GM19467 (cell line): ENCODE data around the gene SUN5.
"Not testable (repeated sequence)": the region's sequence is repeated elsewhere in the genome, so short reads cannot be mapped to it uniquely, and the experiment has no call there.

Experiments used
- ATAC-seq: cut with Tn5 transposase; IDR thresholded peaks from one replicate; pipeline ENCODE4 v1.9.1; 2021; ENCODE audit warnings: mild to moderate bottlenecking, moderate library complexity; ENCODE audit not compliant: unreplicated experiment

Gene SUN5

DNA sequence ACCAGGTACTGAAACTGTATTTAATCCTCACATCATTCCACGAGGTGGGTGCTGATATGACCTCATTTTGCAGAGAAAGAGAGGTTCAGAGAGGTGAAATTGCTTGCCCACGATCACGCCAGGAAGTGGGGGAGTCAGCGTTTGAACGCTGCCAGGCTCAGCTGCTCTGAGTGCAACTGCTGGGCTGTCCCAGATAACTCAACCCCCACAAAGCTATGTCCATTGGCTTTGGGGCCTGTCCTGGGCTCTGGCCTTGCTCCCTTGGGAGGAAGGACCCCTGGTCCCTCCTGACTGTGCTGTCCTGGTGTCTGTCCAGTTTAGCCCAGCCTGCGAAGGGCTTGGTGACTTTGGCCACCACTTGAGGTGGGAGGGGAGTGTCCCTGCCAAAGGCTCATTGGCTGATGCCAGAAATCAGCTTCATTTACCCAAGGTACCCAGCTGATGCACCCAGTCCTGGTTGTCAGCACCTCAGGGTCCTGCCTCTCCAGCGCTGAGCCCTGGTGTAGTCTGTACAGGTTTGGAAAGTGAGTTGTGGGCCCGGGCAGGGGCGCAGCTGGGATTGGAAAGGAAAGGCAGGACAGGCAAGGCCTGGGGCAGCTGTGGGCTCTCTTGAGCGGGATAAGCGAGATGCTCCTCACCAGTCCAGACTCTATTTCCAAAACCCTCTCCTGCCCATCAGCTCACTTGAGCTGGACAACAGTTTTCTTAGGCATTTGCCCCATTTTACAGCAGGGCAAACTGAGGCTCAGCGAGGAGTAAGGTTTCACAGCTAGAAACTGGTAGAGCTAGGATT lies 38.5 kb downstream of the SUN5 start:
- ATAC-seq, result no peak

DNA sequence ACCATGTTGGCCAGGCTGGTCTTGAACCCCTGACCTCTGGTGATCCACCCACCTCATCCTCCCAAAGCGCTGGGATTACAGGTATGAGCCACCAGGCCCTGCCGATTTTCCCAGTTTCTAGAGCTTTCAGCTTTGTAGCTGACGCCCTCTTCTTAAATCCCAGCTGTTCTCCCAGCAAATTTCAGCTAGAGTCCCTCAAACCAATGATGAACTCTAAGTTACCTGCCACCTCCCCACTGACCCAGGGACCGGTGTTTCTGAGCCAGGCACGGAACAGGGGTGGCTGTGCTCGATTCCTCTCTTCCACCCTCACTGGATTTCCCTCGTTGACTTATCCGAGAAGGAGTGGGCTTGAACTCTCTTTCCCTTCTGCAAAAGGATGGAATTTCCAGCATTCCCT lies 39.1 kb downstream of the SUN5 start:
- ATAC-seq, result no peak

DNA sequence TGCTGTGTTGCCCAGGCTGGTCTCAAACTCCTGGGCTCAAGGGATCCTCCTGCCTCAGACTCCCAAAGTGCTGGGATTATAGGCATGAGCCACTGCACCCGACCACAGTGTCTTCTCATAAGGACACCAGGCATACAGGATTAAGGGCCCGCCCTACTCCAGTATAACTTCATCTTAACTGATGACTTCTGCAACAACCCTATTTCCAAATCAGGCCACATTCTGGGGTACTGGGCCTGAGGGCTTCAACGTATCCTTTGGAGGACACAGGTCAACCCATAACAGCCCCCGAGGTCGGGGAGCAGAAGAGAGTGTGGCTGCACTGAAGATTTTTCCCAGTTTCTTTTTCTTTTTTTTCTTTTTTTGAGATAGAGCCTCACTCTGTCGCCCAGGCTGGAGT lies 39.7 kb downstream of the SUN5 start:
- no peak for ATAC-seq

DNA sequence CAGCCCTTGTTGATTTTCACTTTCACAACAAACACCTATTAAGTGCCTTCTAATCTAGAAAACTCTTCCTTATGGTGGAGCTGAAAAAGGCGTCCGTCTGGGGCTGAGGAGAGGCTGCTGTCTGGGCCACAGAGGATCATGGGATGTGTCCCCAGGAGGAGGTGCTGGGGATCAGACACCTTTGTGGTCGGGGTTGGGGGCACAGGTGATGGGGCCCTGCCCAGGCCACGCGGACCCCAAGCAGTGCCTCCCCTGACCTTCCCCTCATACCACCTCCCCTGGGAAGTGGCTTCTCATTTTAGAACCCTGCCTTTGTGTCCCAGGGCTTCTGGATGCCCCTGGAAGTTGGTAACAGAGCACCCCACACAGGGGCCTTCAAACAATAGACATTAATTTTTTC lies 41.1 kb downstream of the SUN5 start:
- ATAC-seq, result no peak

DNA sequence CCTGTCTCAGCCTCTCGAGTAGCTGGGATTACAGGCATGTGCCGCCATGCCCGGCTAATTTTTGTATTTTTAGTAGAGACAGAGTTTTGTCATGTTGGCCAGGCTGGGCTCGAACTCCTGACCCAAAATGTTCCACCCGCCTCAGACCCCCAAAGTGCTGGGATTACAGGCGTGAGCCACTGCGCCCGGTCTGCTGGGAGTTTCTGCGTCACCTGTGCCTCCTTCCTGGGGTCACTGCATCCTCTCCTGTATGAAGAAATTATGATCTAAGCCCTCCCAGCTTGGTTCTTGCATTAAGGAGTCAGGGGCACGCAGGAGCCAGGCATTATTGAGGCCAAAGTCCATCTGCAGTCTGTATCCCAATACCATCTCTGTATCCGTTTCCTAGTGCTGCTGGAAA lies 41.6 kb downstream of the SUN5 start:
- not testable (repeated sequence) for ATAC-seq

DNA sequence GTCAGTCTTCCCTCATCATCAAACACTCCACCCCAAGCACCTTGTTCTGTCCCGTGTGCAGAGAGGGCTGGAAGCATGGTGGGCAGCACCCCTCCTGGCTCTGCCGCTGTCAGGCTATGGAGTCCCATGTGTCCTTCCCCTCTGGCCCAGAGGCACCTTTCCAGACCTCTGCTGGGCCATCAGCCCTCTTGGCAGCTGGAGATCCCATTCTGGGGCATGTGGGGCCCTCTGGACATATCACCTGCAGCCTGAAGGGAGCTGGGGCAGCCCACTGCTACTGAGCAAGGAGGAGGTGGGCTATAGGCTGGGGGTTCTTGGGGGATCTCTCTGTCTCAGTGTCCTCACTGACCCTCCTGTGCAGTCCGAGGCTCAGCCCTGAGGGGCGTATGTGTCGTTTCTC lies 42.2 kb downstream of the SUN5 start:
- ATAC-seq, result no peak

DNA sequence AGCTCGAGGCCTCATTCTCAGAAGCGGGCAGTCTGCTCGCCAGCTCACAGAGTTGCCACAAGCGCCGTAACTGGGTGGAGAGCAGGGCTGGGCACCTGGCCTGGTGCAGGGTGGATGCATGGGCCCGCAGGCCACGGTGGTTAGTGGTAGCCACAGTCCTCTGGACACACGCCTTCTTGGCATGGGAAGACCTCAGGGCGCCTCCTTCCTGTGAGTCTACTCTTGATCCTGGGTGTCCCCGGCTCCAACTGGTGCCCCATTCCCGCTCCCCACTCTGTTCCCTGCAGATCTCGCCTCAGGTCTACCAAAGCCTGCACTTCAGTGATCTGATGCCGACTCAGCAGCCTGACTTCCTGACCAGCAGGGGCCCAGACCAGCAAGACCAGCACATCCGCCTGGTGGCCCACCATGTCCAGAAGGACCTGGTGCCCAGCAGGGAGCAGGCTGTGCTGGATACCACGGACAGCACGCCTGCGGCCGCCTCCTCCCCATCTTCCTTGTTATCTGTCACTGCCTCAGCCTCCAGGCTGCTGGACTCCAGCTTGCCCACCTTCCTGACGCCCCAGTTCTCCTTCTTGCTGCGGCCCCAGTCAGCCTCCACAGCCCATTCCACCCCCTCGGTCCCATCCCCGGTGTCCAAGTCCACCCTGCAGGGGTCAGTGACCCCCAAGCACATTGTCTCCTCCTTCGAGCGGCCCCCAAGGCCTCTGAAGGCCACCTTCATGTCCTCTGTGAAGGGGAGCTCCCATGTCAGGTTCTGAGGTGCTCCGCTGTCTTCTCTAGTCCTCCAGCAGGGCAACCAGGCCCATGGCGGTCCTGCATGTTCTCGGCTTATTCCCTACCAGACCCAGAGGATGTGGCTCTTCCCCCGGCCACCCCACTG lies 43.1 kb downstream of the SUN5 start:
- no peak for ATAC-seq

DNA sequence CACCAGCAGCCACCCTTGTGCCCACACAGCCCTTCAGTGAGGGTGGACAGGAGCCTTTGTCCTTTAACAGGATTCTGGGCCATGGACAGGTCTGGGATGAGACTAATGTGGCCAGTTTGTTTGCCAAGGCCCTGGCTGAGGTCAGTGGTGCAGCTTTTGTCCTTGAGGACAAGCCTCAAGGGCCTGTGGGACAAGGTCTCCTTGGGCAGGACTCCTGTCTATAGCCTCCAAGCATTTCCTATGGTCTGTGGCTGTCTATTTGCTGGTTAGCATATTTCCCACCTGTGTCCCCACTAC lies 44.1 kb downstream of the SUN5 start:
- no peak for ATAC-seq

DNA sequence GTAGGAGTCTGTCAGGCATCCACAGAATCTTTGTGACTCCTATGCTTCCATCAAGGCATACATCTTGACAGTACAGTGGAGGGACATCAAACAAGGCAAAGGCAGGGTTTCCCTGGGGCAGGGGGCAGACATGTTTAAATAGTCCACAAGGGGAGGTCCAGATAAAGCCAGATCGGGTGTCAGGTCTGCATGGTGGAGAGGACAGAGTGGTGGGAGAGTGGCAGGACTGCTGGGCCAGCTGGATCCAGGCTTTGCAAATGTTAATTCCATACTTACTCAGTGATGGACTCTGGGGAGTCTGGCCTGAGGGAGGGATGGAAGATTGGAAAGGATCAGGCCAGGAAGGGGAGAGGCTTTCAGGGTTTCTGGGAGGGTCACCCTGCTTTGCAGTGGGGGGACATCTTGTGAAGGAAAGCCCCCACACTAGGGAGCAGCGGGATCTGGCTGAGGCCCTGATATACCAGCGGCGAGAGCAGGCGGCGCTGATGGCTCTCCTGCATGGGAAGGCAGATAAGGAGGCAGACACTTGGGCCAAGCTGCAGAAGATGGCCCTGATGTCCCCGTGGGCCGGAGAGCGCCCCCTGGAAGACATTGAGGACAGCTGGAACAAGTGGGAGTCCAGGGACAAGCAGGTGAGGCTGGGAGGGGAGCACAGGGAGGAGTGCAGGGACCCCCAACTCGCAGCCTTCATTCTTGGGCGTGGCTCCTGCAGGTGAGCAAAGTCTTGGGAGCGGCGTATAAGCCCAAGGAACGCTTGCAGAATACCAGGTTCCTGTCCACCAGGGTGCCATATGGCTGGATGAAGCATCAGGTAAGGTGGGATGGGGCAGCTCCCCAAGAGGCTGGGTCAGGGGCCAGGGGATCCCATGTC lies 44.6 kb downstream of the SUN5 start:
- no peak for ATAC-seq

DNA sequence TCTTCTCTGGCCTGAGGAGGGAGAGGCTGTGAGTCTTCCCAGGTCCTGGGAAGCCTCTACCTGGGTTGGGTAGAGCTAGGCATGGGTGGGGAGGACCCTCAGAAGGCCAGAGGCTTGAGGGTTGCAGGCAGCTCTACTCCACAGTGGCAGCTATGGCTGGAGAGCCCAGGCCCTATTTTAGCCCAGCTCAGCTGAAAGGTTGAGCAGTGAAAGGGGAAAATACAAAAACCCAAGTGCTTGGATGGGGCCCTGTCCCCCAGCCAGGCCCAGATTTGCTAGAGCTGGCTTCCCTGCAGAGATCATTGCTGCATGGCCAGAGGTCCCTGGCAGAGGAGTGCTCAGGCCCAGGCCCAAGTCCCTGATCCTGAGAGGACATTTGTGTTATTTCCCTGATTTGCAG lies 45.7 kb downstream of the SUN5 start:
- no peak for ATAC-seq

DNA sequence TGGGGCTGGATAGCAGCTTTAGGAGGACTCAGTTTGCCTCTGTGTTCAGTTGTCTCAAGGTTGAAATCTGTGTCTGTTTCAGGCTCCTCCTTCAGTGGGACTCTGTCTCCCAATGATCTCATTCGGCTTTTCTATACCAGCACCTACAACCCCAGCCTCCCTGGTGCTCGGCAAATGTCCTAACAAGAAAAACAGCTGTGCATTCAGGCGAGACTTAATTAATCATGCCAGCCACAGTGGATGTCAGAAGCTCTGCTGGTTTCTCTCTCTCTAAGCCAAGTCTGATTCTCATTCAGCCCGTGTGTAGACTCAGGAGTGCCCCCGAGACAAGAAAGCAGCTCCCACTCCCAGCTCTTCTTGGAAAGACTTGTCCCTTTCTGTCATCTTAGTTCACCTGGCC lies 46.8 kb downstream of the SUN5 start:
- ATAC-seq, result no peak

DNA sequence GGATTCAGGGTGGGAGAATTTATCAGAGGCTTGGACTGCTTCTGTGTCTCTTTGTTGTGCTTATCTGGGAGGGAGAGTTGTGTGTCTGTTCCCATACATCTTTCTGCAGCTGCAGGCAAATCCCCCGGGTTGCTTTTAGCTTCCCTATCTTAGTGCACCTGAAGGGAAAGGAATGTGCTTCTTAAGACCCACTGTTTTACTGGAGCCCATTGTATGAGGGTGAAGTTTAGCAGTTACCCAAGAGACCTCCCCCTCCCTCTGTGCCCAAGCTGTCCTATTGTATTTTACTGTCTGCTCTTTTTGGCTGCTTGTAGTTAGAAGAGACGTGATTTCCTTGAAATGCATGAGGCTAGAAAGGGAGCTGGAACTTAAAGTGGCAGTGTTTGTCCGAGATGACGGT lies 53.7 kb downstream of the SUN5 start:
- ATAC-seq, result not testable (repeated sequence)

DNA sequence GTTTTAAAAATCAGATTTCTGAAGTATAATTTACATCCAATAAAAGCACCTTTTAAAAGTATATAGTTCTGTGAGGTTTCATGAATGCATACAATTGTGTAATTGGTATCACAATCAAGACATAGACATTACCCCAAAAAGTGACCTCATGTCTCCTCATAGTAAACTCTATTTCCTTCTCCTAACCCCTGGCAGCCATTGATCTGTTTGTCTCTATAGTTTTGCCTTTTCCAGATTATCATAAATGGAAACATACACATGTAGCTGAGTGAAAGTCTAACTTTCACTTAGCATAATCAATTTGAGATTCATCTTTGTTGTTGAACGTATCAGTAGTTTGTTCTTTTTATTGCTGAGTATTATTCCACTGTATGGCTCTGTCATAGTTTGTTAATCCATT lies 57.6 kb downstream of the SUN5 start:
- no peak for ATAC-seq

DNA sequence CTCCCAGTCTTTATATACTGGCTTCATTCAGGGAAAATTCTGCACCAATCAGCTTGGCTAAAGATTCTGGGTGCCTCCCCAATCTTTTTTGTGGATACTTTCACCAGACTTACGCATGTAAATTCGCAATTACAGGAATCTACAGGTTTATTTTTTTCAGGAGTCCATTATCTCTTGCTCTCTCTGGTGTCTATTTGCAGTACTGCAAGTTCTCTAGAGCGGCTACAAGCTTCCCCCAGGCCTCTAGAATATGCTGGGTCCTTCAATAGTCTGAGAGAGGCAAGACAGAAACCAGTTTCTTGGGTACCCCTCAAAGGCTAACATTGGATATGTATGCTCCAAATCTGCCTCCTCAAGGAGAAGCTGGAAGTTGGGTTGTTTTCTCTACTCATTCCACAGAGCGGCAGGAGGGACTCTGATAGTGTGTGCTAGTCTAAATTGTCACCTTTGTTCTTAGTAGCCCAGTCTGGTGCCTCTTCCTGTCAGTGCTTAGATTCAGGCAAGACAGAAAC lies 58.5 kb downstream of the SUN5 start:
- ATAC-seq, result no peak

DNA sequence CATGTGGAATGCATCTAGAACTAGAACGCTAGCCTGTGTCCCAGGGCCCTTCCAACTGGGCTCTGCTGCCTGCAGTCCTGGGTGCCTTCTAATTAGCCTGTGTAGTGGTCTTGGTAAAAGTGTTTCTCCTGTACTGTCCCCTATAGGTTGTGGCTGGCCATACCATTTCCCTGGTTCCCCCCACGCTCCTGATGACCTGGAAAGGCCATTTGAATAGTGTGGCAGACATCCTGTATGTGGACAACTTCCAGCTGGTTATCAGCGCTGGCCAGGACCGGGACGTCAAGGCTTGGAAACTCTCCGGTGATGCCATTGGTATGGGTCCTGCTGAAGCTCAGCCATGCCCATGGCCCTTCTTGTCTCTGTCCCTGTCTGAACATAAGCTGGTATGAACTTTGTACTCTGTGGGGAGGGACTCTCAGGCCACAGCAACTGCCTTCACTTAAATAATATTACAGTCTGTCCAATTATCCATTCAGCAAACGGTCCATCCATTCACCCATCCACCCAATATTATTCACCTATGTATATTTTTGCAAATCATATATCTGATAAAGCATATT lies 60.7 kb downstream of the SUN5 start:
- ATAC-seq, result no peak

DNA sequence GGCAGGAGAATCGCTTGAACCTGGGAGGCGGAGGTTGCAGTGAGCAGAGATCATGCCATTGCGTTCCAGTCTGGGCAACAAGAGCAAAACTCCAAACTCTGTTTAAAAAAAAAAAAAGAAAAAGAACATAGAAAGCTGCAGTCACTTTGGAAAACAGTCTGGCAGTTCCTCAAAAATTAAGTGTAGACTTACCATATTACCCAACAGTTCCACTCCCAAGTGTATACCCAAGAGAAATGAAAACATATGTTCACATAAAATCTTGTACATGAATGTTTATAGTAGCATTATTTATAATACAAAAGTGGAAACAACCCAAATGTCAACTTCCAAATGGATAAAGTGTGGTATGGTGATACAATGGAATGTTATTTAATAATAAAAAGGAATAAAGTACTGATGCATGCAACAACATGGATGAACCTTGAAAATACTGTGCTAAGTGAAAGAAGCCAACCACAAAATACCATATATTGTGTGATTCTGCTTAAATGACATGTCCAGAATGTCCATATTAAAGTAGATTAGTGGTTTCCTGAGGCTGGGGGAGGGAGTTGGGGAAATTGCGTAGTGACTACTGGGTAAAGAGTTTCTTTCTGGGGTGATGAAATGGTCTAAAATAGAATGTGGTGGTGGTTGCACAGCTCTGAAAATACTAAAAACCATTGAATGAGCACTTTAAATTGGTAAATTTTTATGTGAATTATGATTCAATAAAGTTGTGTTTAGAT lies 62.9 kb downstream of the SUN5 start:
- ATAC-seq, result no peak

DNA sequence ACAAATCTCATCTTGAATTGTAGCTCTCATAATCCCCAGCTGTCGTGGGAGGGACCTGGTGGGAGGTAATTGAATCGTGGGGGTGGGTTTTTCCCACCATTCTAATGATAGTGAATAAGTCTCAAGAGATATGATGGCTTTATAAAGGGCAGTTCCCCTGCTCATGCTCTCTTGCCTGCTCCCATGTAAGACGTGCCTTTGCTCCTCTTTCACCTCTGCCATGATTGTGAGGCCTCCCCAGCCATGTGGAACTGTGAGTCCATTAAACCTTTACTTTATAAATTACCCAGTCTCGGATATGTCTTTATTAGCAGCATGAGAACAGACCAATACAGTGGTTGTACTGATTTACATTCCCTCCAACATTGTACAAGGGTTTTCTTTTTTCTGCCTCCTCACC lies 69.7 kb downstream of the SUN5 start:
- no peak for ATAC-seq
